ENCODE data around the gene ZBTB34.

DNA sequence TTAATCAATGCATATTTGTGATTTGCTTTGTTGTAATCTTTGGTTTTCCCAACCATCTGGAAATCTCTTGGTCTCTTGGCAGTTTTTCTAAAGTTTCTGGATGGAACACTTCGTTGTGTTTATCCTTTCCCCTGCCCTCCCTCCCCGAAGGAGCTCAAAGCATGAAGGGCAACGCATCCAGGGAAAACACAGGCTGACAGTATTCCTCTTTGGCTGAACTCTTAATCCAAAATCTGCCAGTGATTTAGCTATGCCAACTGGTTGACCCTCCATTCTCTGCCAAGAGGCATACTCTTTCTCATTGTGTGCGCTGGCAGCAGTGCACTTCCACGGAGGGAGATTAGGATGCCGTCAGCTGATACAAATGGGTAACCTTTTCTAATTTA is 20.5 kb downstream of the ZBTB34 start:
- TF ChIP-seq, protein P1, sequence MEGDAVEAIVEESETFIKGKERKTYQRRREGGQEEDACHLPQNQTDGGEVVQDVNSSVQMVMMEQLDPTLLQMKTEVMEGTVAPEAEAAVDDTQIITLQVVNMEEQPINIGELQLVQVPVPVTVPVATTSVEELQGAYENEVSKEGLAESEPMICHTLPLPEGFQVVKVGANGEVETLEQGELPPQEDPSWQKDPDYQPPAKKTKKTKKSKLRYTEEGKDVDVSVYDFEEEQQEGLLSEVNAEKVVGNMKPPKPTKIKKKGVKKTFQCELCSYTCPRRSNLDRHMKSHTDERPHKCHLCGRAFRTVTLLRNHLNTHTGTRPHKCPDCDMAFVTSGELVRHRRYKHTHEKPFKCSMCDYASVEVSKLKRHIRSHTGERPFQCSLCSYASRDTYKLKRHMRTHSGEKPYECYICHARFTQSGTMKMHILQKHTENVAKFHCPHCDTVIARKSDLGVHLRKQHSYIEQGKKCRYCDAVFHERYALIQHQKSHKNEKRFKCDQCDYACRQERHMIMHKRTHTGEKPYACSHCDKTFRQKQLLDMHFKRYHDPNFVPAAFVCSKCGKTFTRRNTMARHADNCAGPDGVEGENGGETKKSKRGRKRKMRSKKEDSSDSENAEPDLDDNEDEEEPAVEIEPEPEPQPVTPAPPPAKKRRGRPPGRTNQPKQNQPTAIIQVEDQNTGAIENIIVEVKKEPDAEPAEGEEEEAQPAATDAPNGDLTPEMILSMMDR (IDR thresholded peaks at IDR 0.05; ENCODE audit: low read length): no peak
- TF ChIP-seq EZH2 (IDR thresholded peaks at IDR 0.05; ENCODE audit: borderline replicate concordance, low read length): no peak
